WTC11 (cell line): ENCODE measurements around the gene MTCL1. TPM values are rescaled to one million over a fixed set of nuclear protein-coding genes. Genes with fewer than 3 reads are reported as not detected.

Experiments
- ATAC-seq: fragments of 200-7000 bp; cut with Tn5 transposase; 2 replicates; pipeline ENCODE4 v1.10.0; 2021; ENCODE audit warnings: mild to moderate bottlenecking, moderate library complexity
- CTCF ChIA-PET: fragments of 300-600 bp; sonication (Branson Sonifier 250); formaldehyde crosslinking; loops from one replicate; lab custom pipeline; 2021; ENCODE audit warnings: antibody characterized with exemption; lab: Charles Lee
- POLR2A ChIA-PET: fragments of 350-600 bp; sonication (Branson Sonifier 250); formaldehyde crosslinking; loops from one replicate; lab custom pipeline; 2021; ENCODE audit warnings: antibody characterized with exemption; lab: Charles Lee
- DNase-seq: peaks from one replicate; pipeline ENCODE4 v3.0.0; 2021; ENCODE audit warnings: low spot score
- H3K27ac Mint-ChIP-seq: 2 replicates; pipeline ENCODE4 v1.8.0; 2021; ENCODE audit warnings: mixed read lengths
- H3K27me3 Mint-ChIP-seq: 2 replicates; pipeline ENCODE4 v1.8.0; 2021; ENCODE audit warnings: low read depth, mild to moderate bottlenecking, moderate library complexity, mixed read lengths
- H3K36me3 Mint-ChIP-seq: 2 replicates; pipeline ENCODE4 v1.8.0; 2021; ENCODE audit warnings: mixed read lengths
- H3K4me1 Mint-ChIP-seq: 2 replicates; pipeline ENCODE4 v1.8.0; 2022; ENCODE audit warnings: mixed read lengths
- H3K4me3 Mint-ChIP-seq: 2 replicates; pipeline ENCODE4 v1.8.0; 2021; ENCODE audit warnings: mild to moderate bottlenecking, moderate library complexity, mixed read lengths
- H3K9me3 Mint-ChIP-seq: 2 replicates; pipeline ENCODE4 v1.8.0; 2021; ENCODE audit warnings: mixed read lengths
- ATF1 ChIP-seq: sonication (generic); formaldehyde crosslinking; IDR thresholded peaks from 2 replicates; pipeline ENCODE4 v1.8.1; 2023; ENCODE audit warnings: mild to moderate bottlenecking, moderate library complexity, missing genetic modification reagents
- ELF4 ChIP-seq: sonication (generic); formaldehyde crosslinking; IDR thresholded peaks from 2 replicates; pipeline ENCODE4 v1.8.1; 2022; ENCODE audit warnings: low read depth, mild to moderate bottlenecking, moderate library complexity, missing genetic modification reagents
- FOXP1 ChIP-seq: sonication (generic); formaldehyde crosslinking; IDR thresholded peaks from 2 replicates; pipeline ENCODE4 v1.8.0; 2022; ENCODE audit warnings: missing genetic modification reagents, mild to moderate bottlenecking, moderate library complexity, borderline replicate concordance
- KAT7 ChIP-seq: sonication (generic); formaldehyde crosslinking; IDR thresholded peaks from 2 replicates; pipeline ENCODE4 v1.8.1; 2023; ENCODE audit warnings: missing genetic modification reagents, mild to moderate bottlenecking, borderline replicate concordance
- MXD4 ChIP-seq: fragments of 250-450 bp; sonication (Bioruptor Pico); IDR thresholded peaks from 2 replicates; pipeline ENCODE4 v1.8.0; 2021; ENCODE audit warnings: mild to moderate bottlenecking, moderate library complexity, borderline replicate concordance
- NFE2L1 ChIP-seq: sonication (generic); formaldehyde crosslinking; IDR thresholded peaks from 2 replicates; pipeline ENCODE4 v1.8.1; 2023; ENCODE audit warnings: missing genetic modification reagents
- OVOL2 ChIP-seq: fragments of 250-450 bp; sonication (Bioruptor Pico); IDR thresholded peaks from 2 replicates; pipeline ENCODE4 v1.9.0; 2021; ENCODE audit warnings: mild to moderate bottlenecking, borderline replicate concordance
- RELA ChIP-seq: sonication (generic); formaldehyde crosslinking; IDR thresholded peaks from 2 replicates; pipeline ENCODE4 v1.8.1; 2022; ENCODE audit warnings: missing genetic modification reagents, mild to moderate bottlenecking, borderline replicate concordance
- RORB ChIP-seq: fragments of 250-450 bp; sonication (Bioruptor Pico); IDR thresholded peaks from 2 replicates; pipeline ENCODE4 v1.9.0; 2021; ENCODE audit warnings: mild to moderate bottlenecking
- SOX15 ChIP-seq: fragments of 250-450 bp; sonication (Bioruptor Pico); IDR thresholded peaks from 2 replicates; pipeline ENCODE4 v1.9.0; 2021; ENCODE audit warnings: mild to moderate bottlenecking
- TCF7 ChIP-seq: sonication (generic); formaldehyde crosslinking; IDR thresholded peaks from 2 replicates; pipeline ENCODE4 v1.8.0; 2022; ENCODE audit warnings: mild to moderate bottlenecking, low read depth, missing genetic modification reagents, moderate library complexity
- TEAD4 ChIP-seq: sonication (generic); formaldehyde crosslinking; IDR thresholded peaks from 2 replicates; pipeline ENCODE4 v1.8.0; 2022; ENCODE audit warnings: mild to moderate bottlenecking, missing genetic modification reagents
- ZNF121 ChIP-seq: sonication (generic); formaldehyde crosslinking; IDR thresholded peaks from 2 replicates; pipeline ENCODE4 v1.8.0; 2023; ENCODE audit warnings: missing genetic modification reagents
- ZNF138 ChIP-seq: sonication (generic); formaldehyde crosslinking; conservative IDR thresholded peaks from 2 replicates; pipeline ENCODE4 v1.8.1; 2022; ENCODE audit warnings: mild to moderate bottlenecking, moderate library complexity, missing genetic modification reagents
- ZNF232 ChIP-seq: sonication (generic); formaldehyde crosslinking; IDR thresholded peaks from 2 replicates; pipeline ENCODE4 v1.8.0; 2022; ENCODE audit warnings: mild to moderate bottlenecking, missing genetic modification reagents
- ZNF423 ChIP-seq: fragments of 250-450 bp; sonication (Bioruptor Pico); IDR thresholded peaks from 2 replicates; pipeline ENCODE4 v2.1.2; 2022; ENCODE audit warnings: mild to moderate bottlenecking, moderate library complexity
- ZNF671 ChIP-seq: fragments of 250-450 bp; sonication (Bioruptor Pico); IDR thresholded peaks from 2 replicates; pipeline ENCODE4 v1.8.0; 2021; ENCODE audit warnings: mild to moderate bottlenecking
- total RNA-seq: library from RNA; stranded (reverse); gene quantifications from 3 replicates; pipeline ENCODE4 v1.2.3, GENCODE V29; 2021
- TF ChIP-seq, protein P1 (sequence below): sonication (generic); formaldehyde crosslinking; IDR thresholded peaks from 2 replicates; pipeline ENCODE4 v1.8.0; 2022; ENCODE audit warnings: mild to moderate bottlenecking, missing genetic modification reagents
- TF ChIP-seq, protein P2 (sequence below): sonication (generic); formaldehyde crosslinking; IDR thresholded peaks from 2 replicates; pipeline ENCODE4 v1.8.1; 2023; ENCODE audit warnings: mild to moderate bottlenecking, missing genetic modification reagents
- TF ChIP-seq, protein P3 (sequence below): sonication (generic); formaldehyde crosslinking; conservative IDR thresholded peaks from 2 replicates; pipeline ENCODE4 v1.8.1; 2023; ENCODE audit warnings: mild to moderate bottlenecking, low read depth, missing genetic modification reagents, moderate library complexity
- TF ChIP-seq, protein P4 (sequence below): sonication (generic); formaldehyde crosslinking; IDR thresholded peaks from 2 replicates; pipeline ENCODE4 v1.8.0; 2023; ENCODE audit warnings: missing genetic modification reagents
- TF ChIP-seq, protein P5 (sequence below): sonication (generic); formaldehyde crosslinking; IDR thresholded peaks from 2 replicates; pipeline ENCODE4 v1.8.1; 2022; ENCODE audit warnings: mild to moderate bottlenecking, moderate library complexity, missing genetic modification reagents
- TF ChIP-seq, protein P6 (sequence below): sonication (generic); formaldehyde crosslinking; IDR thresholded peaks from 2 replicates; pipeline ENCODE4 v1.8.0; 2022; ENCODE audit warnings: mild to moderate bottlenecking, missing genetic modification reagents
- TF ChIP-seq, protein P7 (sequence below): sonication (generic); formaldehyde crosslinking; IDR thresholded peaks from 2 replicates; pipeline ENCODE4 v1.8.1; 2022; ENCODE audit warnings: mild to moderate bottlenecking, missing genetic modification reagents, moderate library complexity, borderline replicate concordance
- TF ChIP-seq, protein P8 (sequence below): sonication (generic); formaldehyde crosslinking; IDR thresholded peaks from 2 replicates; pipeline ENCODE4 v1.8.1; 2022; ENCODE audit warnings: low read depth, missing genetic modification reagents, borderline replicate concordance

The MTCL1 gene
- total RNA-seq, 1 experiment from 2014 or later: 64.3 TPM

DNA sequence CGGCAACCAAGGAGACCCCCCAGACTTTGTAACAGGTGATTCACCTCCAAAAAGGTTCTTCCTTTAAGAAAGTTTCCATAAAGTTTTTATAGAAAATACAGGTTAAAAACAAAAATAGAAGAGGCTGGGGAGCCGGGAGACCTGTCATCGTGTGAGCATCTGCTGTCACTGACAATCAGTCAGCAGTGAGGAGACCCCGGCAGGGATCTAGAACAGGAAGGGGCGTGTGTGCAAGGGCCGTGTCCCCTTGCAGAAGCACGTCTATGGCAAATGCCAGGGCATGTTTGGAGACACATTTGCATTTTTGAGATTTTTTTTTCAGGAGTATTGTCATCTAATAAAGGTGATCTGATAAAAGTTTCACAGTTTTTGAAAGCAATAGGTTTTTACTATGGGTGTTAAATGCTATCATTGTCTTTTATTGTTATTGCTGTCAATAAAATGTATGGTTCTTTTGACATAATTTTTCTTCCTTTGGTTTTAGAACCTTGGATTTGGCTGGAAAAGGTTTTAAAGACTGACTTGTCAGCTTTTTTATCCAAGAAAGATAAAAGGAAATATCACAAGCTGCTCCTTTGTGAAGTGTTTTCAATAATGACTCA, 52.1 kb downstream of the MTCL1 start:
- ATAC-seq: no peak
- no peak overlapping the region for H3K4me3 Mint-ChIP-seq
- ChIA-PET POLR2A (interaction anchor here (1.7 kb wide), 1 partner anchor 9 kb away, joined by 4 read pairs; no protein-coding TSS in a partner anchor), CTCF (interaction anchor here (0.7 kb wide), 1 partner anchor 80 kb away, joined by 3 read pairs; no protein-coding TSS in a partner anchor)
- TF ChIP-seq SOX15 (no peak), TEAD4 (no peak), ZNF671 (no peak), ZNF138 (no peak), FOXP1 (CRISPR knock-in tag) (no peak), ELF4 (CRISPR knock-in tag) (no peak), RORB (CRISPR knock-in tag) (no peak), NFE2L1 (CRISPR knock-in tag) (no peak)
- TF ChIP-seq, protein P1, sequence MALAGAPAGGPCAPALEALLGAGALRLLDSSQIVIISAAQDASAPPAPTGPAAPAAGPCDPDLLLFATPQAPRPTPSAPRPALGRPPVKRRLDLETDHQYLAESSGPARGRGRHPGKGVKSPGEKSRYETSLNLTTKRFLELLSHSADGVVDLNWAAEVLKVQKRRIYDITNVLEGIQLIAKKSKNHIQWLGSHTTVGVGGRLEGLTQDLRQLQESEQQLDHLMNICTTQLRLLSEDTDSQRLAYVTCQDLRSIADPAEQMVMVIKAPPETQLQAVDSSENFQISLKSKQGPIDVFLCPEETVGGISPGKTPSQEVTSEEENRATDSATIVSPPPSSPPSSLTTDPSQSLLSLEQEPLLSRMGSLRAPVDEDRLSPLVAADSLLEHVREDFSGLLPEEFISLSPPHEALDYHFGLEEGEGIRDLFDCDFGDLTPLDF (CRISPR knock-in tag): no peak
- TF ChIP-seq, protein P2, sequence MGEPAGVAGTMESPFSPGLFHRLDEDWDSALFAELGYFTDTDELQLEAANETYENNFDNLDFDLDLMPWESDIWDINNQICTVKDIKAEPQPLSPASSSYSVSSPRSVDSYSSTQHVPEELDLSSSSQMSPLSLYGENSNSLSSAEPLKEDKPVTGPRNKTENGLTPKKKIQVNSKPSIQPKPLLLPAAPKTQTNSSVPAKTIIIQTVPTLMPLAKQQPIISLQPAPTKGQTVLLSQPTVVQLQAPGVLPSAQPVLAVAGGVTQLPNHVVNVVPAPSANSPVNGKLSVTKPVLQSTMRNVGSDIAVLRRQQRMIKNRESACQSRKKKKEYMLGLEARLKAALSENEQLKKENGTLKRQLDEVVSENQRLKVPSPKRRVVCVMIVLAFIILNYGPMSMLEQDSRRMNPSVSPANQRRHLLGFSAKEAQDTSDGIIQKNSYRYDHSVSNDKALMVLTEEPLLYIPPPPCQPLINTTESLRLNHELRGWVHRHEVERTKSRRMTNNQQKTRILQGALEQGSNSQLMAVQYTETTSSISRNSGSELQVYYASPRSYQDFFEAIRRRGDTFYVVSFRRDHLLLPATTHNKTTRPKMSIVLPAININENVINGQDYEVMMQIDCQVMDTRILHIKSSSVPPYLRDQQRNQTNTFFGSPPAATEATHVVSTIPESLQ (CRISPR knock-in tag): no peak
- TF ChIP-seq, protein P3, sequence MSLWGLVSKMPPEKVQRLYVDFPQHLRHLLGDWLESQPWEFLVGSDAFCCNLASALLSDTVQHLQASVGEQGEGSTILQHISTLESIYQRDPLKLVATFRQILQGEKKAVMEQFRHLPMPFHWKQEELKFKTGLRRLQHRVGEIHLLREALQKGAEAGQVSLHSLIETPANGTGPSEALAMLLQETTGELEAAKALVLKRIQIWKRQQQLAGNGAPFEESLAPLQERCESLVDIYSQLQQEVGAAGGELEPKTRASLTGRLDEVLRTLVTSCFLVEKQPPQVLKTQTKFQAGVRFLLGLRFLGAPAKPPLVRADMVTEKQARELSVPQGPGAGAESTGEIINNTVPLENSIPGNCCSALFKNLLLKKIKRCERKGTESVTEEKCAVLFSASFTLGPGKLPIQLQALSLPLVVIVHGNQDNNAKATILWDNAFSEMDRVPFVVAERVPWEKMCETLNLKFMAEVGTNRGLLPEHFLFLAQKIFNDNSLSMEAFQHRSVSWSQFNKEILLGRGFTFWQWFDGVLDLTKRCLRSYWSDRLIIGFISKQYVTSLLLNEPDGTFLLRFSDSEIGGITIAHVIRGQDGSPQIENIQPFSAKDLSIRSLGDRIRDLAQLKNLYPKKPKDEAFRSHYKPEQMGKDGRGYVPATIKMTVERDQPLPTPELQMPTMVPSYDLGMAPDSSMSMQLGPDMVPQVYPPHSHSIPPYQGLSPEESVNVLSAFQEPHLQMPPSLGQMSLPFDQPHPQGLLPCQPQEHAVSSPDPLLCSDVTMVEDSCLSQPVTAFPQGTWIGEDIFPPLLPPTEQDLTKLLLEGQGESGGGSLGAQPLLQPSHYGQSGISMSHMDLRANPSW (CRISPR knock-in tag): no peak
- TF ChIP-seq, protein P4, sequence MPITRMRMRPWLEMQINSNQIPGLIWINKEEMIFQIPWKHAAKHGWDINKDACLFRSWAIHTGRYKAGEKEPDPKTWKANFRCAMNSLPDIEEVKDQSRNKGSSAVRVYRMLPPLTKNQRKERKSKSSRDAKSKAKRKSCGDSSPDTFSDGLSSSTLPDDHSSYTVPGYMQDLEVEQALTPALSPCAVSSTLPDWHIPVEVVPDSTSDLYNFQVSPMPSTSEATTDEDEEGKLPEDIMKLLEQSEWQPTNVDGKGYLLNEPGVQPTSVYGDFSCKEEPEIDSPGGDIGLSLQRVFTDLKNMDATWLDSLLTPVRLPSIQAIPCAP: no peak
- TF ChIP-seq, protein P5, sequence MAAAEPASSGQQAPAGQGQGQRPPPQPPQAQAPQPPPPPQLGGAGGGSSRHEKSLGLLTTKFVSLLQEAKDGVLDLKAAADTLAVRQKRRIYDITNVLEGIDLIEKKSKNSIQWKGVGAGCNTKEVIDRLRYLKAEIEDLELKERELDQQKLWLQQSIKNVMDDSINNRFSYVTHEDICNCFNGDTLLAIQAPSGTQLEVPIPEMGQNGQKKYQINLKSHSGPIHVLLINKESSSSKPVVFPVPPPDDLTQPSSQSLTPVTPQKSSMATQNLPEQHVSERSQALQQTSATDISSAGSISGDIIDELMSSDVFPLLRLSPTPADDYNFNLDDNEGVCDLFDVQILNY: no peak
- no peak for DNase-seq
- H3K9me3 Mint-ChIP-seq: peaks cover 23% of the 10 kb centered on the region
- H3K4me1 Mint-ChIP-seq: peaks cover 15% of the 10 kb centered on the region
- H3K36me3 Mint-ChIP-seq: peaks cover 56% of the 10 kb centered on the region
- H3K27me3 Mint-ChIP-seq: no peaks in the 10 kb centered on the region
- no peak overlapping the region for H3K27ac Mint-ChIP-seq

DNA sequence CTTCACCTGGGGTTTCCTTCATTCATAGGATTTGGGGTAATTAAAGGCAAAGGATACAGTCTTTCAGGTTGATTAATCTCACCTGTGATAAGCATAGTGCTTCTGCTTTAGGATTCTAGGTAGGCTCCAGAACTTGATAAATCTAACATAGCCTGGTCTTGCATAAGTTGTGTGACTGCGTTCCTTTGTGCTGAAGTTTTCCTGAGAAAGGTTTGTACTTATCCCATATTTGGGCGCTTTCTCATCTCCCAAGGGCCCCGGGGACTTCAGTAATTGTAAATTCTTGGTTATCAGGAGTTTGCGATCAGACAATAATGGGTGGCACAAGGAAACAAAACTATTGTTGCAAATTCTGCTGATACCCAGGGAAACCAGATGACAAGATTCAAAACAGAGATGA, 53.1 kb downstream of the MTCL1 start:
- ChIA-PET CTCF (no interaction called here), POLR2A (interaction anchor here (1.7 kb wide), 1 partner anchor 8 kb away, joined by 4 read pairs; no protein-coding TSS in a partner anchor)
- H3K27ac Mint-ChIP-seq: peak overlapping the region; percentile 18; the same call in 1 of the 2 replicates
- DNase-seq: no peak
- peaks cover 23% of the 10 kb centered on the region for H3K9me3 Mint-ChIP-seq
- H3K27me3 Mint-ChIP-seq: no peaks in the 10 kb centered on the region
- H3K4me1 Mint-ChIP-seq: peaks cover 15% of the 10 kb centered on the region
- ATAC-seq: no peak
- peaks cover 55% of the 10 kb centered on the region for H3K36me3 Mint-ChIP-seq
- no peak overlapping the region for H3K4me3 Mint-ChIP-seq
- no peak for TF ChIP-seq MXD4
- TF ChIP-seq ZNF232 (CRISPR knock-in tag): no peak
- TF ChIP-seq ZNF121 (CRISPR knock-in tag): no peak
- no peak for TF ChIP-seq ZNF671
- TF ChIP-seq, protein P6, sequence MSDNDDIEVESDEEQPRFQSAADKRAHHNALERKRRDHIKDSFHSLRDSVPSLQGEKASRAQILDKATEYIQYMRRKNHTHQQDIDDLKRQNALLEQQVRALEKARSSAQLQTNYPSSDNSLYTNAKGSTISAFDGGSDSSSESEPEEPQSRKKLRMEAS (CRISPR knock-in tag): no peak
- TF ChIP-seq KAT7 (CRISPR knock-in tag): no peak
- TF ChIP-seq ZNF138: no peak
- TF ChIP-seq FOXP1 (CRISPR knock-in tag): no peak
- no peak for TF ChIP-seq TCF7 (CRISPR knock-in tag)
- TF ChIP-seq, protein P7, sequence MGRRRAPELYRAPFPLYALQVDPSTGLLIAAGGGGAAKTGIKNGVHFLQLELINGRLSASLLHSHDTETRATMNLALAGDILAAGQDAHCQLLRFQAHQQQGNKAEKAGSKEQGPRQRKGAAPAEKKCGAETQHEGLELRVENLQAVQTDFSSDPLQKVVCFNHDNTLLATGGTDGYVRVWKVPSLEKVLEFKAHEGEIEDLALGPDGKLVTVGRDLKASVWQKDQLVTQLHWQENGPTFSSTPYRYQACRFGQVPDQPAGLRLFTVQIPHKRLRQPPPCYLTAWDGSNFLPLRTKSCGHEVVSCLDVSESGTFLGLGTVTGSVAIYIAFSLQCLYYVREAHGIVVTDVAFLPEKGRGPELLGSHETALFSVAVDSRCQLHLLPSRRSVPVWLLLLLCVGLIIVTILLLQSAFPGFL (CRISPR knock-in tag): no peak
- TF ChIP-seq ELF4 (CRISPR knock-in tag): no peak
- TF ChIP-seq OVOL2: no peak
- TF ChIP-seq ATF1 (CRISPR knock-in tag): no peak
- TF ChIP-seq, protein P8, sequence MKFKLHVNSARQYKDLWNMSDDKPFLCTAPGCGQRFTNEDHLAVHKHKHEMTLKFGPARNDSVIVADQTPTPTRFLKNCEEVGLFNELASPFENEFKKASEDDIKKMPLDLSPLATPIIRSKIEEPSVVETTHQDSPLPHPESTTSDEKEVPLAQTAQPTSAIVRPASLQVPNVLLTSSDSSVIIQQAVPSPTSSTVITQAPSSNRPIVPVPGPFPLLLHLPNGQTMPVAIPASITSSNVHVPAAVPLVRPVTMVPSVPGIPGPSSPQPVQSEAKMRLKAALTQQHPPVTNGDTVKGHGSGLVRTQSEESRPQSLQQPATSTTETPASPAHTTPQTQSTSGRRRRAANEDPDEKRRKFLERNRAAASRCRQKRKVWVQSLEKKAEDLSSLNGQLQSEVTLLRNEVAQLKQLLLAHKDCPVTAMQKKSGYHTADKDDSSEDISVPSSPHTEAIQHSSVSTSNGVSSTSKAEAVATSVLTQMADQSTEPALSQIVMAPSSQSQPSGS (CRISPR knock-in tag): no peak
- TF ChIP-seq RELA: no peak
- no peak for TF ChIP-seq ZNF423 (CRISPR knock-in tag)
